HL-60 (cell line): ENCODE results near the gene ADAMTS13.

Source experiments
- DNase-seq, 2 experiments: peaks; one replicate each; pipeline ENCODE4 v3.0.0-alpha.2; 2010 to 2020; ENCODE audit warnings: low read depth in 1 of 2, low spot score in 1 of 2
- H3K27ac ChIP-seq: fragments of 250-450 bp; sonication (Bioruptor Pico); replicated peaks from 2 replicates; pipeline ENCODE4 v1.5.1; 2020; ENCODE audit warnings: mild to moderate bottlenecking, moderate library complexity
- H3K27me3 ChIP-seq: fragments of 250-450 bp; sonication (Bioruptor Pico); 2 replicates; pipeline ENCODE4 v1.5.1; 2021; ENCODE audit warnings: mild to moderate bottlenecking, moderate library complexity; ENCODE audit not compliant: insufficient read depth, poor library complexity, severe bottlenecking
- H3K4me3 ChIP-seq: replicated peaks from 2 replicates; pipeline ENCODE4 v1.5.1; 2011; ENCODE audit warnings: mild to moderate bottlenecking, control low read depth, low read length; ENCODE audit not compliant: insufficient read depth
- CTCF ChIP-seq: IDR thresholded peaks from one replicate; pipeline ENCODE4 v1.5.1; 2011; ENCODE audit warnings: low read length, control low read depth, inconsistent platforms; ENCODE audit not compliant: insufficient read depth
- GABPA ChIP-seq: IDR thresholded peaks from 2 replicates; pipeline ENCODE4 v1.6.1; 2012; ENCODE audit warnings: low read depth
- POLR2AphosphoS5 ChIP-seq: IDR thresholded peaks from 2 replicates; pipeline ENCODE4 v1.6.1; 2012; ENCODE audit warnings: low read depth
- REST ChIP-seq: IDR thresholded peaks from 2 replicates; pipeline ENCODE4 v1.6.1; 2012; ENCODE audit warnings: low read depth; ENCODE audit not compliant: insufficient replicate concordance
- SPI1 ChIP-seq: IDR thresholded peaks from 2 replicates; pipeline ENCODE4 v1.6.1; 2012; ENCODE audit warnings: low read depth, mild to moderate bottlenecking, borderline replicate concordance

ADAMTS13 gene

GRCh38 chr9:133456409-133456808 lies 34.2 kb downstream of the ADAMTS13 start:
- TF ChIP-seq CTCF (peak; percentile 15), POLR2AphosphoS5 (no peak), SPI1 (no peak), REST (no peak), GABPA (no peak)
- no peak for DNase-seq
- peaks cover 13% of the 10 kb centered on the region for H3K27me3 ChIP-seq

GRCh38 chr9:133457233-133457632 lies 35.1 kb downstream of the ADAMTS13 start:
- Histone ChIP-seq H3K4me3 (no peak overlapping the region), H3K27ac (no peak overlapping the region), H3K27me3 (peaks cover 13% of the 10 kb centered on the region)
- DNase-seq = no peak
- TF ChIP-seq GABPA = no peak
- no peak for TF ChIP-seq POLR2AphosphoS5
- no peak for TF ChIP-seq SPI1
- TF ChIP-seq REST = no peak
- no peak for TF ChIP-seq CTCF

More at GRCh38 chr9:133456409-133456808, 34.2 kb downstream of the ADAMTS13 start:
- Histone ChIP-seq H3K4me3 (no peak overlapping the region), H3K27ac (no peak overlapping the region)

- TF ChIP-seq SPI1 = no peak
- no peak for DNase-seq
- Histone ChIP-seq H3K27ac (no peak overlapping the region), H3K4me3 (no peak overlapping the region), H3K27me3 (peaks cover 13% of the 10 kb centered on the region)
Measured at GRCh38 chr9:133457748-133458147, 35.6 kb downstream of the ADAMTS13 start.

GRCh38 chr9:133458643-133459312 lies 36.6 kb downstream of the ADAMTS13 start:
- no peak for TF ChIP-seq CTCF
- no peak for TF ChIP-seq GABPA
- no peak for TF ChIP-seq REST
- TF ChIP-seq POLR2AphosphoS5 = no peak
- TF ChIP-seq SPI1 = no peak
- no peak overlapping the region; the same call in 1 of the 2 replicates for H3K4me3 ChIP-seq
- H3K27ac ChIP-seq = no peak overlapping the region
- peak in 1 of 2 experiments; percentile 52 for DNase-seq
- peaks cover 16% of the 10 kb centered on the region for H3K27me3 ChIP-seq
